Sigmoid colon (tissue), 4 donors: Measurements from ENCODE around the gene CNST.

Experiments used
- POLR2A ChIP-seq, 2 donors: fragments of 450-650 bp; IDR thresholded peaks; one replicate each; pipeline ENCODE4 v1.6.1; 2016; ENCODE audit warnings: antibody characterized with exemption in 2 of 2, mild to moderate bottlenecking in 2 of 2, moderate library complexity in 2 of 2
- POLR2AphosphoS5 ChIP-seq, 4 donors: sonication (generic); formaldehyde crosslinking; IDR thresholded peaks; one replicate each; pipeline ENCODE4 v1.6.1; 2017; ENCODE audit warnings: antibody characterized with exemption in 4 of 4
- TF ChIP-seq, protein P1 (sequence below), 4 experiments: fragments of 450-650 bp in 3 of 4; fragments of 200-600 bp in 1 of 4; IDR thresholded peaks; one replicate each; pipeline ENCODE4 v1.5.1; 2016 to 2019; ENCODE audit warnings: antibody characterized with exemption in 4 of 4, mild to moderate bottlenecking in 3 of 4, moderate library complexity in 2 of 4

- TF ChIP-seq, protein P1, sequence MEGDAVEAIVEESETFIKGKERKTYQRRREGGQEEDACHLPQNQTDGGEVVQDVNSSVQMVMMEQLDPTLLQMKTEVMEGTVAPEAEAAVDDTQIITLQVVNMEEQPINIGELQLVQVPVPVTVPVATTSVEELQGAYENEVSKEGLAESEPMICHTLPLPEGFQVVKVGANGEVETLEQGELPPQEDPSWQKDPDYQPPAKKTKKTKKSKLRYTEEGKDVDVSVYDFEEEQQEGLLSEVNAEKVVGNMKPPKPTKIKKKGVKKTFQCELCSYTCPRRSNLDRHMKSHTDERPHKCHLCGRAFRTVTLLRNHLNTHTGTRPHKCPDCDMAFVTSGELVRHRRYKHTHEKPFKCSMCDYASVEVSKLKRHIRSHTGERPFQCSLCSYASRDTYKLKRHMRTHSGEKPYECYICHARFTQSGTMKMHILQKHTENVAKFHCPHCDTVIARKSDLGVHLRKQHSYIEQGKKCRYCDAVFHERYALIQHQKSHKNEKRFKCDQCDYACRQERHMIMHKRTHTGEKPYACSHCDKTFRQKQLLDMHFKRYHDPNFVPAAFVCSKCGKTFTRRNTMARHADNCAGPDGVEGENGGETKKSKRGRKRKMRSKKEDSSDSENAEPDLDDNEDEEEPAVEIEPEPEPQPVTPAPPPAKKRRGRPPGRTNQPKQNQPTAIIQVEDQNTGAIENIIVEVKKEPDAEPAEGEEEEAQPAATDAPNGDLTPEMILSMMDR (IDR thresholded peaks at IDR 0.05): no peak
- TF ChIP-seq POLR2AphosphoS5 (IDR thresholded peaks at IDR 0.05) (no peak), POLR2A (IDR thresholded peaks at IDR 0.05) (no peak)
Measured at GRCh38 chr1:246519514-246519913, 46.7 kb upstream of the CNST start.
